IMR-90 (cell line): ENCODE measurements around the gene NUP93. TPM values are rescaled to one million over a fixed set of nuclear protein-coding genes. Genes with fewer than 3 reads are reported as not detected.

ENCODE experiments used
- ATAC-seq: fragments of 200-7000 bp; cut with Tn5 transposase; 2 replicates; pipeline ENCODE4 v1.9.1; 2020; ENCODE audit warnings: low read depth, mild to moderate bottlenecking, moderate library complexity
- BruUV-seq: library from RNA; stranded (reverse); fragments of 400-500 nt; replicated peaks from 2 replicates; lab custom pipeline; 2021; lab: Mats Ljungman, UMichigan
- CTCF ChIA-PET: fragments of 300-600 bp; formaldehyde crosslinking; extraction: SDS; loops from one replicate; lab custom pipeline; 2021; ENCODE audit warnings: antibody characterized with exemption; lab: Yijun Ruan, JAX
- POLR2A ChIA-PET: fragments of 300-600 bp; sonication (Branson Sonifier 250); formaldehyde crosslinking; loops from one replicate; lab custom pipeline; 2022; ENCODE audit warnings: antibody characterized with exemption; ENCODE audit not compliant: unreplicated experiment; lab: Charles Lee
- DNase-seq: peaks from one replicate; pipeline ENCODE4 v3.0.0; 2013
- H2AFZ ChIP-seq: replicated peaks from 2 replicates; pipeline ENCODE3; 2013; ENCODE audit warnings: low read length, mild to moderate bottlenecking; ENCODE audit not compliant: poor library complexity
- H2AK5ac ChIP-seq: 2 replicates; pipeline ENCODE4 v1.6.1; 2013; ENCODE audit warnings: low read depth, low read length, inconsistent platforms
- H2AK9ac ChIP-seq: replicated peaks from 2 replicates; pipeline ENCODE3; 2013; ENCODE audit warnings: mild to moderate bottlenecking, low read depth, low read length, moderate library complexity; ENCODE audit not compliant: poor library complexity
- H2BK120ac ChIP-seq: 2 replicates; pipeline ENCODE4 v1.6.1; 2013; ENCODE audit warnings: low read depth, low read length, inconsistent platforms
- H2BK15ac ChIP-seq: 3 replicates; pipeline ENCODE4 v1.6.1; 2013; ENCODE audit warnings: low read depth, low read length, inconsistent platforms
- H2BK20ac ChIP-seq: 2 replicates; pipeline ENCODE4 v1.6.1; 2013; ENCODE audit warnings: low read depth, mild to moderate bottlenecking, inconsistent platforms, low read length, moderate library complexity
- H2BK5ac ChIP-seq: 2 replicates; pipeline ENCODE4 v1.6.1; 2013; ENCODE audit warnings: mild to moderate bottlenecking, low read depth, low read length, inconsistent platforms; ENCODE audit not compliant: poor library complexity, severe bottlenecking
- H3K14ac ChIP-seq: replicated peaks from 2 replicates; pipeline ENCODE4 v1.6.1; 2013; ENCODE audit warnings: low read depth, low read length, inconsistent platforms
- H3K18ac ChIP-seq: 2 replicates; pipeline ENCODE4 v1.6.1; 2013; ENCODE audit warnings: low read depth, low read length, control low read depth
- H3K23ac ChIP-seq: 2 replicates; pipeline ENCODE4 v1.6.1; 2013; ENCODE audit warnings: low read depth, low read length, inconsistent platforms
- H3K27ac ChIP-seq: 2 replicates; pipeline ENCODE4 v1.5.1; 2013; ENCODE audit warnings: mild to moderate bottlenecking, control low read depth, low read length; ENCODE audit not compliant: insufficient read depth
- H3K27me3 ChIP-seq: 2 replicates; pipeline ENCODE4 v1.6.1; 2013; ENCODE audit warnings: low read length; ENCODE audit not compliant: control insufficient read depth, insufficient read depth
- H3K36me3 ChIP-seq: 2 replicates; pipeline ENCODE4 v1.6.1; 2013; ENCODE audit warnings: low read length, mixed read lengths; ENCODE audit not compliant: control insufficient read depth, insufficient read depth
- H3K4ac ChIP-seq: 2 replicates; pipeline ENCODE4 v1.6.1; 2013; ENCODE audit warnings: low read depth, low read length, inconsistent platforms
- H3K4me1 ChIP-seq: 2 replicates; pipeline ENCODE4 v1.6.1; 2013; ENCODE audit warnings: low read length, mixed read lengths; ENCODE audit not compliant: control insufficient read depth, insufficient read depth
- H3K4me2 ChIP-seq: 2 replicates; pipeline ENCODE4 v1.6.1; 2013; ENCODE audit warnings: low read depth, mild to moderate bottlenecking, control low read depth, low read length, moderate library complexity
- H3K4me3 ChIP-seq: 2 replicates; pipeline ENCODE4 v1.5.1; 2013; ENCODE audit warnings: low read depth, mild to moderate bottlenecking, control low read depth, low read length, moderate library complexity; ENCODE audit not compliant: insufficient read depth
- H3K56ac ChIP-seq: 2 replicates; pipeline ENCODE4 v1.6.1; 2013; ENCODE audit warnings: low read length, inconsistent platforms; ENCODE audit not compliant: insufficient read depth; ENCODE audit errors: extremely low read depth
- H3K79me1 ChIP-seq, 2 experiments: 2 replicates each; pipeline ENCODE4 v1.6.1; 2013; ENCODE audit warnings: low read length in 2 of 2, inconsistent platforms in 1 of 2, low read depth in 1 of 2
- H3K9ac ChIP-seq: 2 replicates; pipeline ENCODE4 v1.6.1; 2013; ENCODE audit warnings: low read depth, low read length, control low read depth
- H3K9me1 ChIP-seq: 2 replicates; pipeline ENCODE4 v1.6.1; 2013; ENCODE audit warnings: low read length, inconsistent platforms; ENCODE audit not compliant: insufficient read depth
- H3K9me3 ChIP-seq: 2 replicates; pipeline ENCODE4 v1.6.1; 2013; ENCODE audit warnings: low read length; ENCODE audit not compliant: control insufficient read depth, insufficient read depth
- H4K20me1 ChIP-seq: 2 replicates; pipeline ENCODE4 v1.6.1; 2013; ENCODE audit warnings: low read length, inconsistent platforms; ENCODE audit not compliant: insufficient read depth
- H4K5ac ChIP-seq: 2 replicates; pipeline ENCODE4 v1.6.1; 2013; ENCODE audit warnings: mild to moderate bottlenecking, low read depth, low read length, control low read depth
- H4K8ac ChIP-seq, 2 experiments: 2 replicates each; pipeline ENCODE4 v1.6.1; 2013; ENCODE audit warnings: low read depth in 2 of 2, low read length in 2 of 2, control low read depth in 1 of 2, inconsistent platforms in 1 of 2
- H4K91ac ChIP-seq: 2 replicates; pipeline ENCODE4 v1.6.1; 2013; ENCODE audit warnings: low read depth, low read length, inconsistent platforms; ENCODE audit not compliant: insufficient read depth
- SMC3 ChIP-seq: fragments of 150-350 bp; IDR thresholded peaks from 2 replicates; pipeline ENCODE4 v1.6.1; 2016; ENCODE audit warnings: low read depth, mild to moderate bottlenecking, antibody characterized with exemption, low read length, moderate library complexity
- WGBS, 2 experiments: methylation state at CpG; one replicate each; pipeline versions ENCODE4 v1.1.5 to v1.1.7; 2013; ENCODE audit warnings: missing lambda C conversion rate in 2 of 2; ENCODE audit not compliant: insufficient read length in 1 of 2; ENCODE audit errors: extremely low coverage in 2 of 2; 5-methylcytosine and 5-hydroxymethylcytosine counted together
- dilution Hi-C: fragments of 300-500 bp; cut with HindIII; formaldehyde crosslinking; loops from one replicate; pipeline ENCODE4 v1.14.3; 2018; ENCODE audit warnings: low sequenced_read_pairs; ENCODE audit not compliant: unreplicated experiment
- in situ Hi-C: fragments of 300-500 bp; cut with MboI; formaldehyde crosslinking; loops from 3 replicates; pipeline ENCODE4 v1.14.3; 2019; ENCODE audit warnings: low sequenced_read_pairs, inconsistent platforms, mixed read lengths
- intact Hi-C: fragments of 100-400 bp; cut with micrococcal nuclease; formaldehyde crosslinking; loops from 2 replicates; pipeline ENCODE4 v1.10.0; 2022
- polyA plus RNA-seq, 3 experiments: library from polyadenylated mRNA; depleted of rRNA; stranded (reverse); fragments of >200 nt; gene quantifications; 2 replicates each; pipeline ENCODE4 v1.2.3, GENCODE V29; 2012; ENCODE audit warnings: low replicate concordance in 1 of 3
- total RNA-seq: library from RNA; depleted of rRNA; stranded (reverse); fragments of >200 nt; gene quantifications from 2 replicates; pipeline ENCODE4 v1.2.3, GENCODE V29; 2012
- TF ChIP-seq, protein P1 (sequence below): conservative IDR thresholded peaks from 2 replicates; pipeline ENCODE4 v1.5.1; 2012; ENCODE audit warnings: mild to moderate bottlenecking, low read depth, low read length, improper control_type of control experiment

The NUP93 gene
- total and polyA plus RNA-seq, 2 of the 4 experiments (the other 2 are of a cell fraction): 54.6 to 72.6 TPM

DNA sequence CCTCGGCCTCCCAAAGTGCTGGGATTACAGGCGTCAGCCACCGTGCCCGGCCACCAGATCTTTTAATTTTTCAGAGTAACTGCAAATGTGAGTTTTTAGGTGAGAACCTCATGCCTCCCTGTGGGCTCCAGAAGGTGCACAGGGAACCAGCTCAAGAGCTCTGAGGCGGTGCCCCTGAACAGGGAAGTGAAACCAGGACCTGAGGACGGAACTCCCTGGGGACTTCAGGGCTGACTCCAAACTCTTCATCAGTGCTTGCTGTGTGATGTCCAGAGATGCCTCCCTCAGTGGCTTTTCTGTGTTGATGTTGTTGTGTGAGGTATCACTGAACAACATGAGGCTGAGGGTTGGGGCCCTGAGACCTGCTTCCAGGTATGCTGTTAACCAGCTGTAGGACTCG is 158.9 kb downstream of the NUP93 start:
- no peaks in the 10 kb centered on the region for H3K4me1 ChIP-seq
- H3K27me3 ChIP-seq: peaks cover 10% of the 10 kb centered on the region
- no peak overlapping the region for H2BK5ac ChIP-seq
- CTCF ChIA-PET: no interaction called here
- no peak overlapping the region for H3K14ac ChIP-seq
- H3K56ac ChIP-seq: no peak overlapping the region
- no peak overlapping the region for H2BK15ac ChIP-seq
- H2AK5ac ChIP-seq: no peak overlapping the region
- H3K4me3 ChIP-seq: no peak overlapping the region
- H2AFZ ChIP-seq: no peak overlapping the region
- H2AK9ac ChIP-seq: no peak overlapping the region
- dilution Hi-C loops: no loop called here
- BruUV-seq: no TSS peak
- no peaks in the 10 kb centered on the region for H3K79me1 ChIP-seq
- H3K9me1 ChIP-seq: no peaks in the 10 kb centered on the region
- no peak for TF ChIP-seq SMC3
- TF ChIP-seq, protein P1, sequence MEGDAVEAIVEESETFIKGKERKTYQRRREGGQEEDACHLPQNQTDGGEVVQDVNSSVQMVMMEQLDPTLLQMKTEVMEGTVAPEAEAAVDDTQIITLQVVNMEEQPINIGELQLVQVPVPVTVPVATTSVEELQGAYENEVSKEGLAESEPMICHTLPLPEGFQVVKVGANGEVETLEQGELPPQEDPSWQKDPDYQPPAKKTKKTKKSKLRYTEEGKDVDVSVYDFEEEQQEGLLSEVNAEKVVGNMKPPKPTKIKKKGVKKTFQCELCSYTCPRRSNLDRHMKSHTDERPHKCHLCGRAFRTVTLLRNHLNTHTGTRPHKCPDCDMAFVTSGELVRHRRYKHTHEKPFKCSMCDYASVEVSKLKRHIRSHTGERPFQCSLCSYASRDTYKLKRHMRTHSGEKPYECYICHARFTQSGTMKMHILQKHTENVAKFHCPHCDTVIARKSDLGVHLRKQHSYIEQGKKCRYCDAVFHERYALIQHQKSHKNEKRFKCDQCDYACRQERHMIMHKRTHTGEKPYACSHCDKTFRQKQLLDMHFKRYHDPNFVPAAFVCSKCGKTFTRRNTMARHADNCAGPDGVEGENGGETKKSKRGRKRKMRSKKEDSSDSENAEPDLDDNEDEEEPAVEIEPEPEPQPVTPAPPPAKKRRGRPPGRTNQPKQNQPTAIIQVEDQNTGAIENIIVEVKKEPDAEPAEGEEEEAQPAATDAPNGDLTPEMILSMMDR: no peak
- no peaks in the 10 kb centered on the region for H3K36me3 ChIP-seq
- H3K9ac ChIP-seq: no peak overlapping the region
- H3K23ac ChIP-seq: no peak overlapping the region
- H3K18ac ChIP-seq: no peak overlapping the region
- intact Hi-C loops: no loop called here
- H4K20me1 ChIP-seq: no peaks in the 10 kb centered on the region
- POLR2A ChIA-PET: no interaction called here
- WGBS, 2 experiments: 100% methylated on average over 1 of the region's 7 CpGs; no CpG with 5 or more reads in 1 of the 2 experiments
- H2BK20ac ChIP-seq: no peak overlapping the region
- no peak overlapping the region for H3K27ac ChIP-seq
- ATAC-seq (no peak), DNase-seq (no peak)
- H4K91ac ChIP-seq: no peak overlapping the region
- H4K8ac ChIP-seq: no peak overlapping the region
- no peaks in the 10 kb centered on the region for H3K9me3 ChIP-seq
- no peak overlapping the region for H2BK120ac ChIP-seq
- in situ Hi-C loops: no loop called here
- no peak overlapping the region for H3K4ac ChIP-seq
- no peak overlapping the region for H4K5ac ChIP-seq
- H3K4me2 ChIP-seq: no peak overlapping the region
